Muscle layer of colon (tissue), 2 donors: ENCODE data around the gene TMTC1.
"Not testable (repeated sequence)": the region's sequence is repeated elsewhere in the genome, so short reads cannot be mapped to it uniquely, and the experiment has no call there.

Source experiments
- H3K27ac ChIP-seq: one replicate; pipeline ENCODE4 v1.7.0; 2013; ENCODE audit warnings: low read depth, mild to moderate bottlenecking, low read length, moderate library complexity
- H3K27me3 ChIP-seq, 2 donors: one replicate each; pipeline ENCODE4 v1.7.0; 2013; ENCODE audit warnings: low read length in 2 of 2, mild to moderate bottlenecking in 2 of 2; ENCODE audit not compliant: insufficient read depth in 2 of 2, control insufficient read depth in 1 of 2
- H3K36me3 ChIP-seq: one replicate; pipeline ENCODE4 v1.7.0; 2013; ENCODE audit warnings: mild to moderate bottlenecking, low read length; ENCODE audit not compliant: insufficient read depth
- H3K4me1 ChIP-seq: one replicate; pipeline ENCODE4 v1.7.0; 2013; ENCODE audit warnings: mild to moderate bottlenecking, low read length; ENCODE audit not compliant: insufficient read depth
- H3K4me3 ChIP-seq, 2 donors: one replicate each; pipeline ENCODE4 v1.7.0; 2013; ENCODE audit warnings: low read length in 2 of 2, low read depth in 1 of 2, mild to moderate bottlenecking in 1 of 2, moderate library complexity in 1 of 2
- H3K9ac ChIP-seq: one replicate; pipeline ENCODE4 v1.7.0; 2013; ENCODE audit warnings: low read length
- H3K9me3 ChIP-seq: one replicate; pipeline ENCODE4 v1.7.0; 2013; ENCODE audit warnings: mild to moderate bottlenecking, low read length
- donor health status: abdominal sarcoma.
- donor health status: Adenocarcinoma of cecum.

The TMTC1 gene

DNA sequence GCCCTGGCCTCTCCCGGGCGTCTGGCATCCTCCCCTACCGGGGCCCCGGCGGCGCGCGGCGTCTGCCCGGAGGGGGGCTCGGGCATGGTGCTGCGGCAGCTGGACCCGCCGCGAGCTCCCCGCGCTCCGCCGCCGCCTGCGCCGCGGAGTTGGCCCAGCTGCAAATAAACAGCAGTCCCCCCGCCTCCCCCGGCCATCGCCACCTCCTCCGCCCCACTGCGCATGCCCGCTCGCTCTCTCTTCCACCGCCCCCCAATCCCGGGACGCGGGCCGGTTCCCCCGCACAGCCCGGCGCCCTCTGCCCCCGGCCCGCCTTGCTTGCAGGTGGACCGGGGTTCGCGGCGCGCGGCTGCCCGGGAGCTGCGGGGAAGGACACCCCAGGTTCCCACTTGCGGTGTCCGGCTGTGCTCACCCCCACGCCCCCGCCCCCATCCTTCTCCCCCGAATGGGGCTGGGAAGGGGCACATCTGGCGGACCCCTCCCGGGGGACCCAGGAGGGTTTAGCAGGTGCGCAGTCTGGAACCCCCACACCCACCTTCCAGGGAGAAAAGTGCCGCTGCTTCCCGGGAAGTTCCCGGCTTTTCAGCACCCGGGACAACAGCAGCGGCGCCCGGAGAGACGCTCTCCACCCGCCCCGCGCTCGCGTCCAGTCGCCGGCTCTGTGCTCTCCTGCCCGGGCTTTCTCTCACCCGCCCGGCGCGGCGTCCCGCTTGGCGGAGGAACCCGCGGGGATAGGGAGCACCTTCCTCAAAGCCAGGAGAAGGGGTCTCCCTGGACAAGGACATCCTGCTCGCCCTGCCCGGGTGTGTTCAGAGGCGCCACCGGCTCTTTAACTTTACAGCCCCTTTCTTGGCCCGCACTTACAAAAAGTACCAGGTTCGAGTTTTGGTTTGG, at the start of gene TMTC1:
TSS of gene TMTC1 (minus strand) at position 170 of the 894 bp plus-strand sequence. CDS start 191 bp downstream, outside the sequence.
- Histone ChIP-seq H3K27ac (peak within 1 kb of the TSS; percentile 91), H3K36me3 (no peaks in the 10 kb centered on the region)

GRCh38 chr12:29831173-29831572, 47.4 kb upstream of the TMTC1 start:
- H3K9me3 ChIP-seq = no peaks in the 10 kb centered on the region
- no peak overlapping the region for H3K9ac ChIP-seq
- H3K27me3 ChIP-seq = no peaks in the 10 kb centered on the region
- H3K4me3 ChIP-seq = no peak overlapping the region
- no peak overlapping the region for H3K27ac ChIP-seq
- H3K36me3 ChIP-seq = no peaks in the 10 kb centered on the region
- H3K4me1 ChIP-seq = no peaks in the 10 kb centered on the region

More for the DNA sequence above, at the start of gene TMTC1:
- H3K27me3 ChIP-seq = no peaks in the 10 kb centered on the region
- peaks cover 15% of the 10 kb centered on the region for H3K4me1 ChIP-seq
- H3K4me3 ChIP-seq = peak within 1 kb of the TSS; percentile 89
- peak within 1 kb of the TSS; percentile 54 for H3K9ac ChIP-seq
- H3K9me3 ChIP-seq = no peaks in the 10 kb centered on the region

DNA sequence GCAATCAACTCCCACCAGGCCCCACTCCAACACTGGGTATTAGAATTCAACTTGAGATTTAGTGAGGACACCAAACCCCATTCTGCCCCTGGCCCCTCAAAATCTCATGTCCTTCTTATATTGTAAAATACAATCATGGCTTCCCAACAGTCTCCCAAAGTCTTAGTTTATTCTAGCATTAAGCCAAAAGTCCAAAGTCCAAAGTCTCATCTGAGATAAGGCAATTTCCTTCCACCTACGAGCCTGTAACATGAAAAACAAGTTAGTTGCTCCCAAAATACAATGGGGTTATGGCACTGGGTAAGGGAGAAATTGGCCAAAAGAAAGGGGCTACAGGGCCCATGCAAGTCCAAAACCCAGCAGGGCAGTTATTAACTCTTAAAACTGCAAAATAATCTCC, 46.6 kb upstream of the TMTC1 start:
- no peak overlapping the region for H3K27ac ChIP-seq
- H3K9ac ChIP-seq = no peak overlapping the region
- H3K27me3 ChIP-seq = no peaks in the 10 kb centered on the region
- no peaks in the 10 kb centered on the region for H3K9me3 ChIP-seq
- H3K4me3 ChIP-seq = no peak overlapping the region
- H3K4me1 ChIP-seq = no peaks in the 10 kb centered on the region
- H3K36me3 ChIP-seq = no peaks in the 10 kb centered on the region

GRCh38 chr12:29818916-29819623, 35.3 kb upstream of the TMTC1 start:
- H3K27ac ChIP-seq = no peak overlapping the region
- H3K9me3 ChIP-seq = no peaks in the 10 kb centered on the region
- H3K4me1 ChIP-seq = no peaks in the 10 kb centered on the region
- H3K4me3 ChIP-seq = no peak overlapping the region
- no peaks in the 10 kb centered on the region for H3K36me3 ChIP-seq
- H3K27me3 ChIP-seq = no peaks in the 10 kb centered on the region
- no peak overlapping the region for H3K9ac ChIP-seq

GRCh38 chr12:29816874-29817725, 33.4 kb upstream of the TMTC1 start:
- Histone ChIP-seq H3K36me3 (no peaks in the 10 kb centered on the region), H3K27ac (no peak overlapping the region), H3K4me1 (no peaks in the 10 kb centered on the region), H3K9ac (no peak overlapping the region), H3K27me3 (no peaks in the 10 kb centered on the region), H3K4me3 (no peak overlapping the region), H3K9me3 (no peaks in the 10 kb centered on the region)

GRCh38 chr12:29809616-29810361, 26.0 kb upstream of the TMTC1 start:
- not testable (repeated sequence) for H3K27me3 ChIP-seq, H3K4me1 ChIP-seq, H3K9ac ChIP-seq, H3K27ac ChIP-seq, H3K9me3 ChIP-seq, H3K4me3 ChIP-seq, H3K36me3 ChIP-seq

DNA sequence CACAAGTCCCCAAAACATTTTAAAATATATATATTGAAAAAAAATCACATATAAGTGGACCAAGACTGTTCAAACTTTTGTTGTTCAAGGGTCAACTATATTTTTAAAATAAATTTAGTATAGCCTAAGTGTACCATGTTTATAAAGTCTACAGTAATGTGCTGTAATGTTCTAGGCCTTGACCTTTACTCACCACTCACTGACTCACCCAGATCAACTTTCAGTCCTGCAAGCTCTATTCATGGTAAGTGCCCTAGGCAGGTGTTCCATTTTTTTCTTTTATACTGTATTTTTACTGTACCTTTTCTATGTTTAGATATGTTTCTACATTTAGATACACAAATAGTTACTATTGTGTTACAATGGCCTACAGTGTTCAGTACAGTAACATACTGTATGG, 23.4 kb upstream of the TMTC1 start:
- Histone ChIP-seq H3K27ac (no peak overlapping the region), H3K9ac (no peak overlapping the region), H3K4me3 (no peak overlapping the region), H3K36me3 (no peaks in the 10 kb centered on the region), H3K9me3 (no peaks in the 10 kb centered on the region), H3K4me1 (no peaks in the 10 kb centered on the region), H3K27me3 (no peaks in the 10 kb centered on the region)

DNA sequence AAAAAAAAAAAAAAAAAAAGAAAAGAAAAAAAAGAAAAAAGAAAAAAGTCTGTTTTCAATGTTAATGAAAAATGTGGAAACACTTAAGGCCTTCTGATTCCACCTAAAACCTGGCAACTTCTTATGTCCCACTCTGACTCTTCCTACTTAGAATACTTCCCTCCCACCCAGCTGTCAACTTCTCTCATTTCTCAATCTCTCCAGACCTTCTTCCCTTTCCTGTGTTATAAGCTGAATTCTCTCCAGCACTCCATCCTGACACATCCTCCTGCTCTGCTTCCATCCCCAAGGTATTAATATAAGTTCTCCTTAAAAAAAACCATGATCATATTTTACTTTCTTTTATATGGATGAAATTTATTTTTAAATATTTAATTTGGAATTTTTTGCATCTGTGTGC, 20.3 kb upstream of the TMTC1 start:
- Histone ChIP-seq H3K36me3 (no peaks in the 10 kb centered on the region), H3K27ac (no peak overlapping the region), H3K9me3 (no peaks in the 10 kb centered on the region), H3K9ac (no peak overlapping the region), H3K27me3 (no peaks in the 10 kb centered on the region), H3K4me3 (no peak overlapping the region), H3K4me1 (no peaks in the 10 kb centered on the region)

DNA sequence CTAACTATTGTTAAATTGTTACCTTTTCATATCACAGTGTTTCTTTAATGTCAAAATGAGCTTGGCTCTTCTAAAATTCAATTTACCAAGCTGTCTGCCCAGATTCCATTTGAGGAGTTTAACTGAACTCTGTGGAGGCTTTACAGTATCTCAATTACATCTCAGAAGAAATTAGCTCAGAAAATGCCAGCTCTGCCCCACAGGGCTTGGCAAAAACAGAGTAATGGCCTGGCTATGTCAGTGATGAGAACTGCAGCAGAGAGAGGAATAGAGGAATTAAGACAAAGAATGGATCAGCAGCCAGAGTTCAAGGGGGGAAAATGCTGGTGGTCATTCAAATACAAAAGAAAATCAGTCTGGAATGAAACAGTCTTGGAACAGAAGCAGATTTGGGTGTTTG, 15.8 kb upstream of the TMTC1 start:
- no peak overlapping the region for H3K9ac ChIP-seq
- no peak overlapping the region for H3K4me3 ChIP-seq
- H3K27me3 ChIP-seq = no peaks in the 10 kb centered on the region
- no peak overlapping the region for H3K27ac ChIP-seq
- no peaks in the 10 kb centered on the region for H3K9me3 ChIP-seq
- H3K4me1 ChIP-seq = peaks cover 21% of the 10 kb centered on the region
- no peaks in the 10 kb centered on the region for H3K36me3 ChIP-seq

DNA sequence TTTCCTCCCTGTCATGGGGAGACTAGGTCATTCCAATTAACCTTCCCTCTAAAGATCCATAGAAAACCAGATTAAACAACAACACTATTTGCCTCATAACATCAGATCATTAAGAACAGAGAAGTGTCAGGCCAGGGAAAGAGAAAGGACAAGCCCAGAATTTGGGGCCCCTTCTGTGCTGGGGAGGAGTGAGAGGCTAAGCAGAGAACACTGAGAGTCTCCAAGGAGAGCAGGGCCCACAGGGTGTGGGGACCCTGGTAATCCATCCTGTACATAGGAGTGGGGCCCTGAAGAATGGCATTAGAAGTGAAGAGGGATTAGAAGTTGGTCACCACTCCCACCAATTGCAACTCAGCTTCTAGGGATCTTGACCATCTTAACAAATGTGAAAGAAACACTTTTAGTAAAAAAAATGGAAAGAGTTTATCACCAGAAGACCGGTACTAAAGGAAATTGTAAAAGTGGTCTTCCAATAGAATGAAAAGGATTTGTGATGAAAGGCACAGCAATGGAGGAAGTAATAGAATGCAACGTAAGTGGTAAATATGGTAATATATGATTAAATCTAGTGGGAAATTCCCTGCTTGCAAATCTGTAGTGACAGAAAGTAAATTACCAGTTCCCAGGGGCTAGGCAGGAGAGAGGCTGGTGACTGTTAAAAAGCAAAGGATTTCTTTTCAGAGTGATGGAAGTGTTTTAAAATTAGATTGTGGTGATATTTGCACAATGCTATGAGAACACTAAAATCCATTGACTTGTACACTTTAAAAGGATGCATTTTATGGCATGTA, 14.0 kb upstream of the TMTC1 start:
- Histone ChIP-seq H3K9me3 (no peaks in the 10 kb centered on the region), H3K27ac (no peak overlapping the region), H3K9ac (no peak overlapping the region), H3K27me3 (no peaks in the 10 kb centered on the region), H3K4me1 (peaks cover 21% of the 10 kb centered on the region), H3K4me3 (no peak overlapping the region), H3K36me3 (no peaks in the 10 kb centered on the region)
